HCT116 (cell line): ENCODE results near the gene KCTD19. TPM values are rescaled to one million over a fixed set of nuclear protein-coding genes. Genes with fewer than 3 reads are reported as not detected.

Source experiments
- ATAC-seq: fragments of 200-7000 bp; cut with Tn5 transposase; 2 replicates; pipeline ENCODE4 v1.9.1; 2020; ENCODE audit warnings: mild to moderate bottlenecking, moderate library complexity
- BruUV-seq: library from RNA; stranded (reverse); fragments of 400-500 nt; replicated peaks from 2 replicates; lab custom pipeline; 2021; lab: Mats Ljungman, UMichigan
- CTCF ChIA-PET: fragments of 300-600 bp; sonication (Branson Sonifier 250); formaldehyde crosslinking; loops from one replicate; lab custom pipeline; 2021; ENCODE audit warnings: antibody characterized with exemption; lab: Charles Lee
- POLR2A ChIA-PET: fragments of 300-600, 350-600 bp; sonication (Branson Sonifier 250); formaldehyde crosslinking; loops from one replicate; lab custom pipeline; 2021; ENCODE audit warnings: antibody characterized with exemption; lab: Charles Lee
- RAD21 ChIA-PET, 2 experiments: fragments of 300-600 bp; sonication (Branson Sonifier 250); formaldehyde crosslinking; loops; one replicate each; lab custom pipeline; 2023; ENCODE audit warnings: low total read pairs in 2 of 2; ENCODE audit not compliant: uncharacterized antibody in 2 of 2, unreplicated experiment in 2 of 2, low non-redundant PET in 1 of 2; lab: Charles Lee
- DNase-seq: peaks from one replicate; pipeline ENCODE4 v3.0.0-alpha.2; 2010; ENCODE audit warnings: low read depth, low spot score
- H2AFZ ChIP-seq: fragments of 200-600 bp; shearing (Covaris generic), sonication (generic); 2 replicates; pipeline ENCODE4 v1.6.1; 2017; ENCODE audit warnings: low read depth, mixed run types, mixed read lengths, antibody characterized with exemption, low read length; ENCODE audit not compliant: poor library complexity, severe bottlenecking
- H3K27ac ChIP-seq: 2 replicates; pipeline ENCODE4 v1.5.1; 2012; ENCODE audit warnings: low read depth, low read length
- H3K27me3 ChIP-seq: fragments of 200-600 bp; sonication (generic); 2 replicates; pipeline ENCODE4 v1.6.1; 2016; ENCODE audit warnings: mixed run types, low read length, mixed read lengths; ENCODE audit not compliant: insufficient read depth
- H3K36me3 ChIP-seq, 2 experiments: fragments of 200-500 bp in 1 of 2; fragments of 200-600 bp in 1 of 2; sonication (Bioruptor generic) in 1 of 2; sonication (generic) in 1 of 2; 2 replicates each; pipeline versions ENCODE4 v1.5.1 to v1.6.1; 2014 to 2016; ENCODE audit warnings: low read length in 2 of 2, inconsistent platforms in 1 of 2, mixed read lengths in 1 of 2, mixed run types in 1 of 2; ENCODE audit not compliant: insufficient read depth in 2 of 2, control insufficient read depth in 1 of 2
- H3K4me1 ChIP-seq, 2 experiments: fragments of 200-600 bp in 1 of 2; sonication (generic) in 1 of 2; 2 replicates each; pipeline versions ENCODE4 v1.5.1 to v1.6.1; 2012 to 2017; ENCODE audit warnings: low read length in 2 of 2, inconsistent platforms in 1 of 2, mild to moderate bottlenecking in 1 of 2, mixed read lengths in 1 of 2, mixed run types in 1 of 2, moderate library complexity in 1 of 2; ENCODE audit not compliant: insufficient read depth in 2 of 2, control insufficient read depth in 1 of 2
- H3K4me2 ChIP-seq: fragments of 200-600 bp; sonication (generic); 2 replicates; pipeline ENCODE4 v1.6.1; 2017; ENCODE audit warnings: mixed run types, low read length, mixed read lengths
- H3K4me3 ChIP-seq, 2 experiments: fragments of 200-600 bp in 1 of 2; sonication (generic) in 1 of 2; replicated peaks in 1 of 2; 2 replicates each; pipeline ENCODE4 v1.5.1; 2011 to 2016; ENCODE audit warnings: low read length in 2 of 2, control low read depth in 1 of 2, low read depth in 1 of 2, mild to moderate bottlenecking in 1 of 2, mixed read lengths in 1 of 2, mixed run types in 1 of 2
- H3K79me2 ChIP-seq: fragments of 200-600 bp; sonication (generic); 2 replicates; pipeline ENCODE4 v1.6.1; 2017; ENCODE audit warnings: mild to moderate bottlenecking, mixed run types, low read length, moderate library complexity, mixed read lengths; ENCODE audit not compliant: insufficient read depth
- H3K9ac ChIP-seq: fragments of 200-600 bp; sonication (generic); 2 replicates; pipeline ENCODE4 v1.6.1; 2016; ENCODE audit warnings: low read length, mixed read lengths
- H3K9me2 ChIP-seq: fragments of 200-600 bp; sonication (generic), shearing (Covaris generic); 2 replicates; pipeline ENCODE4 v1.6.1; 2017; ENCODE audit warnings: mixed run types, mild to moderate bottlenecking, moderate library complexity; ENCODE audit not compliant: insufficient read depth
- H3K9me3 ChIP-seq, 2 experiments: fragments of 200-500 bp in 1 of 2; fragments of 200-600 bp in 1 of 2; sonication (Bioruptor generic) in 1 of 2; sonication (generic) in 1 of 2; 2 replicates each; pipeline ENCODE4 v1.6.1; 2014 to 2017; ENCODE audit warnings: low read length in 2 of 2, mixed read lengths in 2 of 2, inconsistent platforms in 1 of 2, low read depth in 1 of 2, mild to moderate bottlenecking in 1 of 2, mixed run types in 1 of 2, moderate library complexity in 1 of 2; ENCODE audit not compliant: control insufficient read depth in 1 of 2, insufficient read depth in 1 of 2
- H4K20me1 ChIP-seq: fragments of 200-600 bp; sonication (generic), shearing (Covaris generic); 2 replicates; pipeline ENCODE4 v1.6.1; 2017; ENCODE audit warnings: mixed run types, mild to moderate bottlenecking, moderate library complexity; ENCODE audit not compliant: insufficient read depth
- CBX3 ChIP-seq: IDR thresholded peaks from 2 replicates; pipeline ENCODE4 v1.6.1; 2012; ENCODE audit warnings: low read depth
- EGR1 ChIP-seq: IDR thresholded peaks from 2 replicates; pipeline ENCODE4 v1.6.1; 2012; ENCODE audit warnings: low read depth
- ELF1 ChIP-seq: IDR thresholded peaks from 2 replicates; pipeline ENCODE4 v1.6.1; 2012; ENCODE audit warnings: low read depth, borderline replicate concordance
- EZH2 ChIP-seq: fragments of 200-600 bp; sonication (generic); IDR thresholded peaks from 2 replicates; pipeline ENCODE4 v1.6.1; 2017; ENCODE audit warnings: antibody characterized with exemption, mixed run types
- POLR2AphosphoS5 ChIP-seq: IDR thresholded peaks from 2 replicates; pipeline ENCODE4 v1.6.1; 2011; ENCODE audit warnings: mild to moderate bottlenecking, low read depth, low read length, moderate library complexity
- SP1 ChIP-seq: IDR thresholded peaks from 2 replicates; pipeline ENCODE4 v1.6.1; 2012; ENCODE audit warnings: low read depth
- SRF ChIP-seq: IDR thresholded peaks from 2 replicates; pipeline ENCODE4 v1.6.1; 2012; ENCODE audit warnings: low read depth
- YY1 ChIP-seq: IDR thresholded peaks from 2 replicates; pipeline ENCODE4 v1.6.1; 2011; ENCODE audit warnings: low read length, low read depth, moderate library complexity, mild to moderate bottlenecking; ENCODE audit not compliant: insufficient replicate concordance; ENCODE audit errors: extremely low read depth
- ZFX ChIP-seq: fragments of 450-650 bp; IDR thresholded peaks from 2 replicates; pipeline ENCODE4 v1.6.1; 2017
- ZNF274 ChIP-seq: fragments of 200-500 bp; sonication (Bioruptor generic); IDR thresholded peaks from 2 replicates; pipeline ENCODE4 v1.6.1; 2014; ENCODE audit warnings: mild to moderate bottlenecking, low read depth, low read length, inconsistent platforms
- intact Hi-C: fragments of 100-400 bp; cut with micrococcal nuclease; formaldehyde crosslinking; loops from 2 replicates; pipeline ENCODE4 v1.10.0; 2022
- total RNA-seq: library from RNA; stranded (reverse); gene quantifications from one replicate; pipeline ENCODE4 v1.2.1, GENCODE V29; 2021; ENCODE audit not compliant: unreplicated experiment
- TF ChIP-seq, protein P1 (sequence below), 3 experiments: fragments of 200-600 bp in 1 of 3; sonication (generic) in 1 of 3; IDR thresholded peaks in 2 of 3; conservative IDR thresholded peaks in 1 of 3; 2 replicates each; pipeline ENCODE4 v1.5.1; 2012 to 2017; ENCODE audit warnings: low read depth in 2 of 3, low read length in 2 of 3, antibody characterized with exemption in 1 of 3, borderline replicate concordance in 1 of 3, control low read depth in 1 of 3, mild to moderate bottlenecking in 1 of 3, mixed read lengths in 1 of 3, mixed run types in 1 of 3, moderate library complexity in 1 of 3; ENCODE audit not compliant: insufficient read depth in 1 of 3

KCTD19 gene
- total RNA-seq, 1 experiment from 2014 or later, result not detected

DNA sequence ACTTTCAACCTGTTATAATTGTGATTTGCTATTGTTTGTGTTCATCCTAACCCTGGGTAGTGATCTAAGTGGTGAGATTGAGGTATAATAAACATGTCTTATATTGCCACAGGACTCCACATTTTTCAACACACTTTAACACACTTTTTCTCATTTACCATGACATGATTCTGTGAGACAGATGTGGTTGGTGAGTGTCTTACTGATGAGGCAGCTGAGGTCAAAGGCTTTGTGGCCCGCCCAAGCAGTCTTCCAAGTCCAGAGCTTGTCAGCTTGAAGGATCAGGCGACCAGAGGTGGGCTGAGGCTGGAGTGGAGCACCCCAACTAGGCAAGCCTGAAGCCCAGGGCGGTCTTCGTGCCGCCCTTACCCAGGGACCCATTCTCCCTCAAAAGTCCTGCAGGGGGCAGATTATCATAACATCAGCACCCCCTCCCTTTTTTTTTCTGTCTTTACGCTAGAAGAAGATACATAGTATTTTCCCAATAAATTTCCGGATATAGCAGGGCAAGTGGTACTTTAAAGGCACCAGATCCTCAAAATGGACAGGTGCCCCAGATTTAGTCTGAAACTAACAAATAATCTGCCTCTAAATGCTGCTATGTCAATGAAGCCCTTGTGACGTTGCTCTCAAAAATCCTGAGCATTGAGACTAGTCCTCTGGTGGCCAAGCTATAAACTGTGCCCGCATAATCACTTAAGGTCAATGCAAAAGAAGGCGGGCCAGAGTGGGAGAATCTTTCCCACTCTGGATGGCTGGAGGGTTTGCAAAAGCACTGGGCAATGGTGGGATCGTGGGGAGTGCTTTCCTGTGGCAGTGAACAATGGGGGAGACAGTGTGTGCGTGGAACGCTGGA, 21.1 kb downstream of the KCTD19 start:
- no peak for TF ChIP-seq ZFX
- TF ChIP-seq, protein P1, sequence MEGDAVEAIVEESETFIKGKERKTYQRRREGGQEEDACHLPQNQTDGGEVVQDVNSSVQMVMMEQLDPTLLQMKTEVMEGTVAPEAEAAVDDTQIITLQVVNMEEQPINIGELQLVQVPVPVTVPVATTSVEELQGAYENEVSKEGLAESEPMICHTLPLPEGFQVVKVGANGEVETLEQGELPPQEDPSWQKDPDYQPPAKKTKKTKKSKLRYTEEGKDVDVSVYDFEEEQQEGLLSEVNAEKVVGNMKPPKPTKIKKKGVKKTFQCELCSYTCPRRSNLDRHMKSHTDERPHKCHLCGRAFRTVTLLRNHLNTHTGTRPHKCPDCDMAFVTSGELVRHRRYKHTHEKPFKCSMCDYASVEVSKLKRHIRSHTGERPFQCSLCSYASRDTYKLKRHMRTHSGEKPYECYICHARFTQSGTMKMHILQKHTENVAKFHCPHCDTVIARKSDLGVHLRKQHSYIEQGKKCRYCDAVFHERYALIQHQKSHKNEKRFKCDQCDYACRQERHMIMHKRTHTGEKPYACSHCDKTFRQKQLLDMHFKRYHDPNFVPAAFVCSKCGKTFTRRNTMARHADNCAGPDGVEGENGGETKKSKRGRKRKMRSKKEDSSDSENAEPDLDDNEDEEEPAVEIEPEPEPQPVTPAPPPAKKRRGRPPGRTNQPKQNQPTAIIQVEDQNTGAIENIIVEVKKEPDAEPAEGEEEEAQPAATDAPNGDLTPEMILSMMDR (IDR thresholded peaks at IDR 0.05 in 2 of 3, conservative IDR thresholded peaks at IDR 0.05 in 1 of 3; ENCODE audit: borderline replicate concordance in 1 of 3, insufficient read depth in 1 of 3, low read depth in 2 of 3, low read length in 2 of 3), result peak in 1 of 3 experiments; percentile 15; a peak in 1 of 6 replicates
- intact Hi-C loops, result no loop called here
- Histone ChIP-seq H3K27me3 (no peaks in the 10 kb centered on the region), H2AFZ (no peak overlapping the region), H3K4me2 (no peak overlapping the region), H3K4me3 (no peak overlapping the region), H3K36me3 (no peaks in the 10 kb centered on the region), H3K79me2 (no peaks in the 10 kb centered on the region), H3K27ac (no peak overlapping the region), H3K9ac (no peak overlapping the region), H3K9me3 (no peaks in the 10 kb centered on the region; a peak in 1 of 4 replicates), H3K4me1 (peaks cover 0 to 6% of the 10 kb centered on the region in 2 experiments; a peak in 1 of 4 replicates), H4K20me1 (no peaks in the 10 kb centered on the region), H3K9me2 (no peaks in the 10 kb centered on the region)
- no TSS peak for BruUV-seq
- ATAC-seq (no peak), DNase-seq (no peak)
- ChIA-PET CTCF (no interaction called here), POLR2A (no interaction called here), RAD21 (no interaction called here)

DNA sequence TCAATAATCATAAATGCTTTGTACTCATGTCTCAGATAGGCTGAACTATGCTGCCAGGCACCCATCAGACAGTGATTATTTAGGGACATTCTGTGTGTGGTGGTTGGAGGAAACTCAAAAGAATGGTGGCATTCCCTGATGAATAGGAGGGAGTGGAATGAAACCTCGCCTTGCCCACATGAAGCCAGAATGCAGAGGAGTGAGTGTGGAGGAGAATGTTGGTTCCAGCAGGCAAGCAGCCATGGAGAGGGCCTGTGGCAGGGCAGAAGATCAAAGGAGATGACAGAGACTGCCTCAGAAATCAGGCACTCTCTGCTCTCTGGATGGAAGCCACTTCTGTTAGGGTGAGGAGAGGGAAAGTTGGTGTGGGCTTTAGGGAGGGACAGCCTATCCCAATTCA, 22.5 kb downstream of the KCTD19 start:
- ATAC-seq, result no peak
- Histone ChIP-seq H3K4me3 (no peak overlapping the region), H3K79me2 (no peaks in the 10 kb centered on the region), H3K27ac (no peak overlapping the region), H3K27me3 (no peaks in the 10 kb centered on the region), H3K4me2 (no peak overlapping the region), H2AFZ (no peak overlapping the region), H3K4me1 (peaks cover 0 to 6% of the 10 kb centered on the region in 2 experiments; a peak in 1 of 4 replicates), H3K36me3 (no peaks in the 10 kb centered on the region), H3K9me2 (no peaks in the 10 kb centered on the region), H3K9me3 (no peaks in the 10 kb centered on the region; a peak in 1 of 4 replicates), H4K20me1 (no peaks in the 10 kb centered on the region), H3K9ac (no peak overlapping the region)
- DNase-seq, result no peak
- ChIA-PET CTCF (no interaction called here), POLR2A (no interaction called here), RAD21 (no interaction called here)
- no TSS peak for BruUV-seq
- intact Hi-C loops, result no loop called here
- no peak for TF ChIP-seq ZFX
- TF ChIP-seq YY1, result no peak
- TF ChIP-seq POLR2AphosphoS5, result no peak
- TF ChIP-seq EZH2, result no peak
- TF ChIP-seq ELF1, result no peak
- TF ChIP-seq SRF, result no peak
- no peak for TF ChIP-seq ZNF274
- TF ChIP-seq EGR1, result no peak
- TF ChIP-seq SP1, result no peak
- TF ChIP-seq CBX3, result no peak
